ENCODE results near the gene PTPRR.

GRCh38 chr12:70852416-70853150 lies 68.0 kb downstream of the PTPRR start:
- TF ChIP-seq YY1 (IDR thresholded peaks at IDR 0.05; ENCODE audit: low read depth): no peak
- TF ChIP-seq SMC3 (IDR thresholded peaks at IDR 0.05; ENCODE audit: low read depth, low read length): no peak
- no peak for TF ChIP-seq CHD2 (IDR thresholded peaks at IDR 0.05; ENCODE audit: low read length, partially characterized antibody)
- no peak for TF ChIP-seq CTCF (IDR thresholded peaks at IDR 0.05)
- no peak for TF ChIP-seq FOSL2 (IDR thresholded peaks at IDR 0.05; ENCODE audit: borderline replicate concordance, low read depth)
